HG03520 (cell line): Measurements from ENCODE around the gene TBC1D14.

Source experiments
- ATAC-seq: cut with Tn5 transposase; IDR thresholded peaks from one replicate; pipeline ENCODE4 v1.9.1; 2021; ENCODE audit warnings: mild to moderate bottlenecking, moderate library complexity; ENCODE audit not compliant: unreplicated experiment

TBC1D14 gene

GRCh38 chr4:7034262-7035081 is 124.8 kb downstream of the TBC1D14 start:
- no peak for ATAC-seq

GRCh38 chr4:7037425-7037824 is 127.8 kb downstream of the TBC1D14 start:
- ATAC-seq = no peak

GRCh38 chr4:7040765-7041164 is 131.1 kb downstream of the TBC1D14 start:
- ATAC-seq = no peak

GRCh38 chr4:7041246-7041645 is 131.6 kb downstream of the TBC1D14 start:
- no peak for ATAC-seq

- ATAC-seq = no peak
Observed at GRCh38 chr4:7041801-7042502, 132.3 kb downstream of the TBC1D14 start.

GRCh38 chr4:7042503-7043283 is 133.1 kb downstream of the TBC1D14 start:
- peak; percentile 71 for ATAC-seq

GRCh38 chr4:7043284-7044136 is 133.9 kb downstream of the TBC1D14 start, which contains the start of gene TADA2B:
Gene TADA2B, plus strand, starts transcription at chr4:7043372. Its CDS starts 208 bp downstream, at chr4:7043580.
- ATAC-seq = peak; percentile 18

GRCh38 chr4:7044137-7044930 is 134.7 kb downstream of the TBC1D14 start:
- no peak for ATAC-seq

- no peak for ATAC-seq
Observed at GRCh38 chr4:7045553-7045952, 135.9 kb downstream of the TBC1D14 start.

- no peak for ATAC-seq
Observed at GRCh38 chr4:7045961-7046921, 136.6 kb downstream of the TBC1D14 start.

GRCh38 chr4:7046971-7047370 is 137.3 kb downstream of the TBC1D14 start:
- ATAC-seq = no peak

GRCh38 chr4:7048642-7049041 is 139.0 kb downstream of the TBC1D14 start:
- no peak for ATAC-seq

GRCh38 chr4:7049295-7049694 is 139.7 kb downstream of the TBC1D14 start:
- ATAC-seq = no peak

- no peak for ATAC-seq
Observed at GRCh38 chr4:7049739-7050138, 140.1 kb downstream of the TBC1D14 start.

- no peak for ATAC-seq
Observed at GRCh38 chr4:7050481-7051143, 141.0 kb downstream of the TBC1D14 start.

- ATAC-seq = no peak
Observed at GRCh38 chr4:7051144-7051495, 141.5 kb downstream of the TBC1D14 start.

- no peak for ATAC-seq
Observed at GRCh38 chr4:7051905-7052304, 142.3 kb downstream of the TBC1D14 start.

- ATAC-seq = no peak
Observed at GRCh38 chr4:7052313-7052712, 142.7 kb downstream of the TBC1D14 start.
